ENCODE data around the gene PGR. TPM values are rescaled to one million over a fixed set of nuclear protein-coding genes. Genes with fewer than 3 reads are reported as not detected.
A peak's percentile ranks its signal among the peaks of the same experiment; 100 is the strongest.

The PGR gene
- total RNA-seq = not detected in 2 replicates

GRCh38 chr11:101129203-101129943, at the start of gene PGR:
TSS of gene PGR (minus strand) at chr11:101129813. CDS start at chr11:101129070, 743 bp downstream.
- H3K27me3 ChIP-seq (ENCODE audit: control insufficient read depth, insufficient read depth, low read length) = peaks cover 32% of the 10 kb centered on the region

GRCh38 chr11:101176381-101176780, 46.8 kb upstream of the PGR start:
- DNase-seq (ENCODE audit: low read depth) = peak; percentile 18
- Histone ChIP-seq H3K4me3 (ENCODE audit: low read depth, low read length) (no peak overlapping the region), H3K27me3 (ENCODE audit: control insufficient read depth, insufficient read depth, low read length) (no peaks in the 10 kb centered on the region), H3K36me3 (ENCODE audit: control insufficient read depth, insufficient read depth, low read length) (no peaks in the 10 kb centered on the region)
- no peak for FAIRE-seq
- no peak for TF ChIP-seq CTCF (IDR thresholded peaks at IDR 0.05; ENCODE audit: insufficient read depth, low read length, severe bottlenecking)

More at GRCh38 chr11:101129203-101129943, at the start of gene PGR:
- DNase-seq (ENCODE audit: low read depth) (no peak), FAIRE-seq (no peak)
- no peak for TF ChIP-seq CTCF (IDR thresholded peaks at IDR 0.05; ENCODE audit: insufficient read depth, low read length, severe bottlenecking)
- H3K36me3 ChIP-seq (ENCODE audit: control insufficient read depth, insufficient read depth, low read length) = no peaks in the 10 kb centered on the region
- H3K4me3 ChIP-seq (ENCODE audit: low read depth, low read length) = no peak within 1 kb of the TSS

- TF ChIP-seq CTCF (IDR thresholded peaks at IDR 0.05; ENCODE audit: insufficient read depth, low read length, severe bottlenecking) = no peak
- Histone ChIP-seq H3K27me3 (ENCODE audit: control insufficient read depth, insufficient read depth, low read length) (no peaks in the 10 kb centered on the region), H3K36me3 (ENCODE audit: control insufficient read depth, insufficient read depth, low read length) (no peaks in the 10 kb centered on the region), H3K4me3 (ENCODE audit: low read depth, low read length) (no peak overlapping the region)
- DNase-seq (ENCODE audit: low read depth) (no peak), FAIRE-seq (no peak)
Observed at GRCh38 chr11:101169944-101170343, 40.3 kb upstream of the PGR start.

- no peak overlapping the region for H3K4me3 ChIP-seq (ENCODE audit: low read depth, low read length)
- DNase-seq (ENCODE audit: low read depth) (no peak), FAIRE-seq (no peak)
- no peak for TF ChIP-seq CTCF (IDR thresholded peaks at IDR 0.05; ENCODE audit: insufficient read depth, low read length, severe bottlenecking)
- no peaks in the 10 kb centered on the region for H3K36me3 ChIP-seq (ENCODE audit: control insufficient read depth, insufficient read depth, low read length)
- no peaks in the 10 kb centered on the region for H3K27me3 ChIP-seq (ENCODE audit: control insufficient read depth, insufficient read depth, low read length)
Observed at GRCh38 chr11:101166038-101166437, 36.4 kb upstream of the PGR start.

- no peaks in the 10 kb centered on the region for H3K36me3 ChIP-seq (ENCODE audit: control insufficient read depth, insufficient read depth, low read length)
- no peaks in the 10 kb centered on the region for H3K27me3 ChIP-seq (ENCODE audit: control insufficient read depth, insufficient read depth, low read length)
- H3K4me3 ChIP-seq (ENCODE audit: low read depth, low read length) = no peak overlapping the region
- no peak for TF ChIP-seq CTCF (IDR thresholded peaks at IDR 0.05; ENCODE audit: insufficient read depth, low read length, severe bottlenecking)
- no peak for DNase-seq (ENCODE audit: low read depth)
- no peak for FAIRE-seq
Observed at GRCh38 chr11:101158119-101158518, 28.5 kb upstream of the PGR start.

All from bronchial epithelial cell (primary cell).